Lower leg skin (tissue), 4 donors: Measurements from ENCODE around the gene HSF5. TPM values are rescaled to one million over a fixed set of nuclear protein-coding genes. Genes with fewer than 3 reads are reported as not detected.
"Not testable (repeated sequence)": the region's sequence is repeated elsewhere in the genome, so short reads cannot be mapped to it uniquely, and the experiment has no call there.

Experiments used
- DNase-seq, 2 donors: peaks; one replicate each; pipeline ENCODE4 v3.0.0-alpha.2; 2019; ENCODE audit warnings: low spot score in 2 of 2
- H3K4me3 ChIP-seq: fragments of 200-600 bp; sonication (generic); 2 replicates; pipeline ENCODE4 v1.5.1; 2017; ENCODE audit warnings: mild to moderate bottlenecking, low read depth; ENCODE audit not compliant: poor library complexity, severe bottlenecking
- POLR2A ChIP-seq, 2 donors: fragments of 450-650 bp; IDR thresholded peaks; one replicate each; pipeline ENCODE4 v1.6.1; 2016 to 2017; ENCODE audit warnings: antibody characterized with exemption in 2 of 2, mild to moderate bottlenecking in 1 of 2, moderate library complexity in 1 of 2
- WGBS, 2 donors: methylation state at CpG; one replicate each; pipeline ENCODE4 v1.1.5; 2018; 5-methylcytosine and 5-hydroxymethylcytosine counted together
- intact Hi-C: fragments of 100-400 bp; cut with DNase I; formaldehyde crosslinking; loops from one replicate; pipeline ENCODE4 v1.15.0; 2023; ENCODE audit warnings: low total_unique reads
- total RNA-seq, 4 donors: library from RNA; depleted of rRNA; stranded (reverse); fragments of >200 nt; gene quantifications; one replicate each; pipeline ENCODE4 v1.1.0, GENCODE V29; 2016
- TF ChIP-seq, protein P1 (sequence below), 3 donors: fragments of 450-650 bp; IDR thresholded peaks; one replicate each; pipeline ENCODE4 v1.5.1; 2016; ENCODE audit warnings: antibody characterized with exemption in 3 of 3, mild to moderate bottlenecking in 3 of 3, moderate library complexity in 2 of 3

HSF5 gene
- total RNA-seq, 4 donors from 2014 or later, result 0.08 to 0.10 TPM; not detected in 2

DNA sequence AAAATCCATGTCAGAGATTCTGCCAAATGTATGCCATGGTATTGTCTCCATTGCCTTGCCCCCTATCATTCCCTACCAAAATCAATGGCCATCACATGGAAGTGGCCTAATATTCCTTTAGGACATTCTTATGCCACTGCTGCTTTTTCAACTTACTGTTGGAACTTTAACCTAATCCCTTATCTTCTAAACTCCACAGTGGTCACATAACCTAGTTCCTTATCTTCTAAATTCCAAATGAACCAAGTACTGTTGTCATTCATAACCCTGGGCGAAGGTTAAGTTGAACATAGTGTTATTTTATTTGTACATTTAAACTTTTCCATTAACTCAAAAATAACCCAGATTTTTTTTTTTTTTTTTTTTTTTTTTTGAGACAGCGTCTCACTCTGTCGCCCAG lies 3.6 kb downstream of the HSF5 start:
- intact Hi-C loops, result no loop called here
- WGBS, 2 donors, result 91 to 96% methylated on average over 3 of the region's 3 CpGs
- H3K4me3 ChIP-seq, result no peak overlapping the region
- DNase-seq, result no peak
- TF ChIP-seq, protein P1, sequence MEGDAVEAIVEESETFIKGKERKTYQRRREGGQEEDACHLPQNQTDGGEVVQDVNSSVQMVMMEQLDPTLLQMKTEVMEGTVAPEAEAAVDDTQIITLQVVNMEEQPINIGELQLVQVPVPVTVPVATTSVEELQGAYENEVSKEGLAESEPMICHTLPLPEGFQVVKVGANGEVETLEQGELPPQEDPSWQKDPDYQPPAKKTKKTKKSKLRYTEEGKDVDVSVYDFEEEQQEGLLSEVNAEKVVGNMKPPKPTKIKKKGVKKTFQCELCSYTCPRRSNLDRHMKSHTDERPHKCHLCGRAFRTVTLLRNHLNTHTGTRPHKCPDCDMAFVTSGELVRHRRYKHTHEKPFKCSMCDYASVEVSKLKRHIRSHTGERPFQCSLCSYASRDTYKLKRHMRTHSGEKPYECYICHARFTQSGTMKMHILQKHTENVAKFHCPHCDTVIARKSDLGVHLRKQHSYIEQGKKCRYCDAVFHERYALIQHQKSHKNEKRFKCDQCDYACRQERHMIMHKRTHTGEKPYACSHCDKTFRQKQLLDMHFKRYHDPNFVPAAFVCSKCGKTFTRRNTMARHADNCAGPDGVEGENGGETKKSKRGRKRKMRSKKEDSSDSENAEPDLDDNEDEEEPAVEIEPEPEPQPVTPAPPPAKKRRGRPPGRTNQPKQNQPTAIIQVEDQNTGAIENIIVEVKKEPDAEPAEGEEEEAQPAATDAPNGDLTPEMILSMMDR (IDR thresholded peaks at IDR 0.05), result no peak
- no peak for TF ChIP-seq POLR2A (IDR thresholded peaks at IDR 0.05)

DNA sequence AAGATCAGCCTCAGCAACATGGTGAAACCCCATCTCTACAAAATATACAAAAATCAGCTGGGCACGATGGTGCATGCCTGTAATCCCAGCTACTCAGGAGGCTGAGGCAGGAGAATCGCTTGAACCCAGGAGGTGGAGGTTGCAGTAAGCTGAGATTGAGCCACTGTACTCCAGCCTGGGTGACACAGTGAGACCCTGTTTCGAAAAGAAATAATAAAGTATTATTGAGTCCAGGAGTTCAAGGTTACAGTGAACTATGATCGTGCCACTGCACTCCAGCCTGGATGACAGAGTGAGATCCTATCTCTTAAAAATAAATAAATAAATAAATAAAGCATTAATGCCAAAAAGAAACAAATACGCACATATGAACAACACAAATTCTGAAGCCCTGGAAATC lies 6.4 kb downstream of the HSF5 start:
- intact Hi-C loops, H3K4me3 ChIP-seq, DNase-seq: not testable (repeated sequence)
- 92% methylated on average over 5 of the region's 5 CpGs for WGBS, 2 donors

DNA sequence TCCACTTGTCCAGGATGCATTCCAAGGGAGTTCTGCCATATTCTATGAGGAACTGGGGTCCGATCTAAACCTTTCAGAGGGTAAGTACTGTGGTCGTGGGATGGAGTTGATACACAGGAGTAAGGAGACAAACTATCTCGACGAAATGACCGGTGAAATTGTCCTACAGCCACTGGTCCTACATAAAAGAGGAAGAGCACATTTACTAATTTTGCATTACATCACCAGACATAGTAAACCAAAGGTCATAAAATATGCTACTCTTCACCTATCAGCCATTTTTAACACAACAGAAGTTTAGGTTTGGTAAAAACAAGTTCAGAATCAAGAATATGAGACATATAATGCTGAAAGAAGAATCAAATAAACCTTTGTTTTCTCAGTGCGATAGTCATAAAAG lies 8.1 kb downstream of the HSF5 start:
- H3K4me3 ChIP-seq, result no peak overlapping the region
- no peak for TF ChIP-seq POLR2A (IDR thresholded peaks at IDR 0.05)
- TF ChIP-seq, protein P1 (IDR thresholded peaks at IDR 0.05), result no peak
- no peak for DNase-seq
- intact Hi-C loops, result no loop called here
- 76 to 84% methylated on average over 6 of the region's 6 CpGs for WGBS, 2 donors

DNA sequence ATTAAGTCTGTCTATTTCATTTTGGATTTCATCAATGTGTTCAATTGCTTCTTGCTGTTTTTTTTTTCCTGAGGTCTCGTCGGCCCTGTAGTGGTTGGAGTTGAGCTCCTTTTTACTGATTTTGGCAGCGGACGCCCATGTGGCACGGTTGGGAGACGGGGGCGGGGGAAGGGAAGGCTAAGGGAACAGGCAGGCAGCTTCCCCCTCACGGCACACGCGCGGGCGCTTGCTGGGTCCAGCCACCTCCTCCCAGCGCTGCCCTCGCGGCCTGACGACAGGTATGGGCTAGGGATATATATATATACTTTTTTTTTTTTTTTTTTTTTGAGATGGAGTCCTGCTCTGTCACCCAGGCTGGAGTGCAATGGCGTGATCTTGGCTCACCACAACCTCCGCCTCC lies 11.4 kb downstream of the HSF5 start:
- intact Hi-C loops, result no loop called here
- DNase-seq, result no peak
- 77 to 82% methylated on average over 18 of the region's 18 CpGs for WGBS, 2 donors
- no peak overlapping the region for H3K4me3 ChIP-seq
- TF ChIP-seq POLR2A (IDR thresholded peaks at IDR 0.05), result no peak
- TF ChIP-seq, protein P1 (IDR thresholded peaks at IDR 0.05), result no peak

DNA sequence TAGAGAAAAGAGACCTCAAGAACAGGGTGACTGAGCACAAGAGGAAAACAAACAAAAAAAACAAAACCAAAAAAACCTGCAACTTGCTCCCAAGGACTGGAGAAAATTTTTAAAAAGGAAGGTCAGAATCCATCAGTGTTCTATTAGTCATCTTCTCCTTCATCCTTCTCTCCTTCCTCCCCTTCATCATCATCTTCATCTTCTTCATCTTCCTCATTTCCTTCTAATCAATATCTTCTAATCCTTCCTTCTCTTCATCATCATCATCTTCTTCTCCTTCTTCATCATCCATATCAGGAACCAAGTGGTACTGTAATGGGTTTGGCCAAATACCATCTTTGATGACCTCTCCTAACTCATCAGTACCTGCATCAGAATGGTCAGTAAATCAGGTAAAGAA lies 12.2 kb downstream of the HSF5 start:
- TF ChIP-seq, protein P1 (IDR thresholded peaks at IDR 0.05), result no peak
- no peak for TF ChIP-seq POLR2A (IDR thresholded peaks at IDR 0.05)
- no peak overlapping the region for H3K4me3 ChIP-seq
- DNase-seq, result no peak
- intact Hi-C loops, result no loop called here

DNA sequence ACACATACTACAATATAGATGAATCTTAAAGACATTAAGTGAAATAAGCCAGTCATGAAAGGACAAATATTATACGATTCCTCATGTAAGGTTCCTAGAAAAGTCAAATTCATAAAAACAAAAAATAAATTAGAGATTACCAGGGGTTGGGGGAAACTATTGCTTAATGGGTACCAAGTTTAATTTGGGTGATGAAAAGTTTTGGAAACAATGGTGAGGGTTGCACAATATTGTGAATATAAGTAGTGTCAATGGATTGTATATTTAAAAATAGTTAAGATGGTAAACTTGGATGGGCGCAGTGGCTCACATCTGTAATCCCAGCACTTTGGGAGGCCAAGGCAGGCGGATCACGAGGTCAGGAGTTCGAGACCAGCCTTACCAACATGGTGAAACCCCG lies 17.9 kb downstream of the HSF5 start:
- intact Hi-C loops, result no loop called here
- H3K4me3 ChIP-seq, result no peak overlapping the region
- DNase-seq, result no peak
- 88 to 93% methylated on average over 6 of the region's 6 CpGs for WGBS, 2 donors
- TF ChIP-seq POLR2A (IDR thresholded peaks at IDR 0.05), result no peak
- TF ChIP-seq, protein P1 (IDR thresholded peaks at IDR 0.05), result no peak
